ENCODE results near the gene LRP5. TPM values are rescaled to one million over a fixed set of nuclear protein-coding genes. Genes with fewer than 3 reads are reported as not detected.
A peak's percentile ranks its signal among the peaks of the same experiment; 100 is the strongest.

LRP5 gene
- total RNA-seq, 2 donors from 2014 or later = 6.8 to 9.3 TPM

GRCh38 chr11:68321293-68322051 lies 9.1 kb downstream of the LRP5 start:
- Mint-ChIP-seq H3K27me3 (ENCODE audit: low read depth) (no peaks in the 10 kb centered on the region), H3K9me3 (no peaks in the 10 kb centered on the region), H3K4me3 (no peak overlapping the region), H3K4me1 (ENCODE audit: low read depth) (no peaks in the 10 kb centered on the region), H3K36me3 (ENCODE audit: insufficient read depth in 2 of 2) (no peaks in the 10 kb centered on the region), H3K27ac (no peak overlapping the region)
- DNase-seq (no peak), ATAC-seq (replicated peaks in 1 of 2) (no peak)

- ATAC-seq (replicated peaks in 1 of 2) (no peak), DNase-seq (no peak)
- no peak overlapping the region for H3K4me3 Mint-ChIP-seq
- no peaks in the 10 kb centered on the region for H3K27me3 Mint-ChIP-seq (ENCODE audit: low read depth)
- no peak overlapping the region for H3K27ac Mint-ChIP-seq
- no peaks in the 10 kb centered on the region for H3K9me3 Mint-ChIP-seq
- no peaks in the 10 kb centered on the region for H3K36me3 Mint-ChIP-seq (ENCODE audit: insufficient read depth in 2 of 2)
- no peaks in the 10 kb centered on the region for H3K4me1 Mint-ChIP-seq (ENCODE audit: low read depth)
These were observed 9.7 kb downstream of the LRP5 start for GRCh38 chr11:68322052-68322430.

- H3K36me3 Mint-ChIP-seq (ENCODE audit: insufficient read depth in 2 of 2) = no peaks in the 10 kb centered on the region
- peaks cover 19% of the 10 kb centered on the region for H3K4me1 Mint-ChIP-seq (ENCODE audit: low read depth)
- H3K27me3 Mint-ChIP-seq (ENCODE audit: low read depth) = no peaks in the 10 kb centered on the region
- DNase-seq = no peak
- H3K27ac Mint-ChIP-seq = no peak overlapping the region
- no peak for ATAC-seq (replicated peaks in 1 of 2)
- no peak overlapping the region for H3K4me3 Mint-ChIP-seq
- H3K9me3 Mint-ChIP-seq = no peaks in the 10 kb centered on the region
These were observed 11.8 kb downstream of the LRP5 start for GRCh38 chr11:68324241-68324640.

DNA sequence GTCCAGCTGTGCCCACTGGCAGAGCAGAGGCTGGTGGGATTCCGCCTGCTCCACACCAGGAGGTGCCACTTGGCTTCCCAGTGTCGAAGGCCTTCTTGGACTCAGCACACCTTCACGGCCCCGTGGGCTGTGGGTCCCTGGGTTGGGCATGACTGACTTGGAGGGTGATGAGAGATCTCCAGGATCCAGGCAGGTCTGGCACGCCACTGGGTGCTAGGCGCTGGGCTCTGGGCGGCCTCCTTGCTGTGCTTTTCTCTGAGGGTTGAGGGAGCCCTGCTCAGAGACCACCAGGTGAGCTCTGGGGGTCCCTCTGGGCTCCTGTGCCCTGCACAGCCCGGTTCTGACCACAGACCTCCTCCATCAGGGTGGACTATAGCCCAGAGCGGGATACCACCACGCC lies 12.3 kb downstream of the LRP5 start:
- DNase-seq (no peak), ATAC-seq (replicated peaks in 1 of 2) (no peak)
- H3K36me3 Mint-ChIP-seq (ENCODE audit: insufficient read depth in 2 of 2) = no peaks in the 10 kb centered on the region
- peaks cover 23% of the 10 kb centered on the region for H3K4me1 Mint-ChIP-seq (ENCODE audit: low read depth)
- no peak overlapping the region for H3K4me3 Mint-ChIP-seq
- no peaks in the 10 kb centered on the region for H3K27me3 Mint-ChIP-seq (ENCODE audit: low read depth)
- no peak overlapping the region for H3K27ac Mint-ChIP-seq
- no peaks in the 10 kb centered on the region for H3K9me3 Mint-ChIP-seq

GRCh38 chr11:68325183-68325906 lies 13.0 kb downstream of the LRP5 start:
- H3K4me1 Mint-ChIP-seq (ENCODE audit: low read depth) = peaks cover 29% of the 10 kb centered on the region
- no peaks in the 10 kb centered on the region for H3K27me3 Mint-ChIP-seq (ENCODE audit: low read depth)
- DNase-seq (no peak), ATAC-seq (replicated peaks in 1 of 2) (no peak)
- no peak overlapping the region for H3K27ac Mint-ChIP-seq
- H3K4me3 Mint-ChIP-seq = no peak overlapping the region
- H3K9me3 Mint-ChIP-seq = no peaks in the 10 kb centered on the region
- H3K36me3 Mint-ChIP-seq (ENCODE audit: insufficient read depth in 2 of 2) = no peaks in the 10 kb centered on the region

DNA sequence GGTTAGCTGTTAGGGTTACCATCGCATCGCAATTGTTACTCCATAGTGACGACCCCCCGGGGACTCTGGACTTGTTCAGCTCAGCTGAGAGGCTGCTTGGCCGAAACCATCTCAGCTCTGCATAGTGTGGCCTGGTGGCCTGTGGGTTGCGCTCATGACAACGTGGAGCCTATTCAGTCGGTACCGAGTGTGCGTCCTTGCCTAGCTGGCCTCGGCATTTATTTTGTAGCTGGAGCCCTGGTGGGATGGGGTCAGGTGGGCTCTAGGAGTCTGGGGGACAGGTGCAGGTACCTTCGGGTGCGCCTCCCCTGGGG lies 13.5 kb downstream of the LRP5 start:
- no peaks in the 10 kb centered on the region for H3K27me3 Mint-ChIP-seq (ENCODE audit: low read depth)
- H3K27ac Mint-ChIP-seq = no peak overlapping the region
- no peak overlapping the region for H3K4me3 Mint-ChIP-seq
- H3K9me3 Mint-ChIP-seq = no peaks in the 10 kb centered on the region
- ATAC-seq (replicated peaks in 1 of 2) (no peak), DNase-seq (no peak)
- peaks cover 34% of the 10 kb centered on the region for H3K4me1 Mint-ChIP-seq (ENCODE audit: low read depth)
- H3K36me3 Mint-ChIP-seq (ENCODE audit: insufficient read depth in 2 of 2) = no peaks in the 10 kb centered on the region

DNA sequence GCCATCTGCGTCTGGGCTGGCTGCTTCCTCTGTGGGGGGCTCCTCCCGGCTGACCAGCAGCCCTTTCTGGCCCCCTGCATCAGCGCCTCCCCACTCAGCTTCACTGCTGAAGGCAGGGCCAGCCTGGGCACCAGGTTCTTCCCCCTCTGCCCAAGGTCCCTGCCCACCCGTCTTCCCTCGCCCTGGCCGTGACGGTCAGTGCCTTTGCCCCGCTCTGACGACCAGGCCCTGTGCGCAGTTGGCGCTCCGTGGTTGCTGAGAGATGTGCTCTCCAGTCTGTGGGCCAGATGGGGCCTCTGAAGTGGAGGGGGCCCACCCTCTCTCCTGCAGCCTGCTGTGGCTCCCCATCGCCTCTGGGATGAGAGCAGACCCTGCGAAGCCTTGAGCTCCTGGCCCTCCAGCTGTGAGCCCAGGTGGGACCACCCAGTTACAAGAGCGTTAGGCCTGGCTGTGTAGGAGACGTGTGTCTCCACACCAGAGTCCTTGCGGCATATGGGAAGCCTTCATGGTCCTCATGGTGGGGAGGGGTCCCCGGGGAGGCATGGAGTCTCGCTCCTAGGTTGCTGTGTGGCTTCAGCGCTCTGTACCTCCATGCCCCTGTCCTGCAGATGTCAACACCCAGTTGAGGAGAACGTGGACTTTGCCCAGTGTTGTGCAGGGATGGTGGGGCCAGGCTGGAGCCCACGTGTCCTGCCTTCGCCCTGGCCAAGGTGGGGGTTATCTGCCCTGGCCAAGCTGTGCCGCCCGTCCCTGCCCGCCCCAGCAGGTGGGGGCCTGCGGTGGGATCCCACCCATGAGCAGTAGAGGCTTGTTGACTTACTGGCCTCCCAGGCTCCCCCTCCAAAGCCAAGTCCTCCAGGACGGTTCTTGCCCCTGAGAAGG lies 14.2 kb downstream of the LRP5 start:
- H3K9me3 Mint-ChIP-seq = no peaks in the 10 kb centered on the region
- H3K4me1 Mint-ChIP-seq (ENCODE audit: low read depth) = peaks cover 42% of the 10 kb centered on the region
- H3K36me3 Mint-ChIP-seq (ENCODE audit: insufficient read depth in 2 of 2) = no peaks in the 10 kb centered on the region
- DNase-seq (no peak), ATAC-seq (replicated peaks in 1 of 2) (no peak)
- H3K27me3 Mint-ChIP-seq (ENCODE audit: low read depth) = no peaks in the 10 kb centered on the region
- H3K27ac Mint-ChIP-seq = no peak overlapping the region
- H3K4me3 Mint-ChIP-seq = no peak overlapping the region

- H3K4me3 Mint-ChIP-seq = peak overlapping the region; percentile 10 to 20
- no peaks in the 10 kb centered on the region for H3K9me3 Mint-ChIP-seq
- ATAC-seq (replicated peaks in 1 of 2) (no peak), DNase-seq (no peak)
- peaks cover 54% of the 10 kb centered on the region for H3K4me1 Mint-ChIP-seq (ENCODE audit: low read depth)
- H3K36me3 Mint-ChIP-seq (ENCODE audit: insufficient read depth in 2 of 2) = no peaks in the 10 kb centered on the region
- no peak overlapping the region for H3K27ac Mint-ChIP-seq
- no peaks in the 10 kb centered on the region for H3K27me3 Mint-ChIP-seq (ENCODE audit: low read depth)
These were observed 15.4 kb downstream of the LRP5 start for GRCh38 chr11:68327586-68328370.

DNA sequence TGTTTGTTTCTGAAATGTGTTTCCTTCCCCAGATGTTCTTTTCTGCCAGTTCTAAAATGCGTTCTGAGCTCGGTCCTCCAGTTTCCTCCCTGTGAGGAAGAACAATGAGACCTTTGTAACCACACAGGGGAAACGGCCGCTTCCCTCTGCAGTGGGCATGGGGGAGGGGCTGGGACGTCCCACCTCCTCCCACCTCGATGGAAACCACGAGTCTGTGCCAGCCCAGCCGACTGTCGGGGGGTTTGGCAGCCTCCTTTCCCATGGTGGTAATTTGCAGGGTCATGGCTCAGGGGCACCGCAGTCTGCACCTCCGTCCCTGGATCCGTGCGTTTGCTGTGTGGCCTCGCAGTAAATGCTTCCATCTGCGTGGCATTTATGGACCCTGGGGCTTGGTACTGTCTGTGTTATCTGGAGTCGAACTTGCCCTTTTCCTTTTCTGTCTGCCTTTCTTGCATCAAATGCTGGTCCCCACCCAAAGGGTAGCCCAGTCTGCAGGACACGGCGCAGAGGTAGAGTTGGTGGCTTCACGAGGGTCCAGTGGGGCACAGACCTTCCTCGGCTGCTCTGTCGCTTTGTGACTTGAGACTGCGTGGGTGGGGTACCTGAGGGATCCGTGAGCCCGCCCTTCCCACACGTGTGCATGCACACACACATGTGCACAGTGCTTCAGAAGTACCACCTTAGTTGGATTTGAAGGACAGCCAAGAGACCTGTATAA lies 16.1 kb downstream of the LRP5 start:
- DNase-seq (no peak), ATAC-seq (replicated peaks in 1 of 2) (peak in 1 of 2 donors; percentile 29)
- Mint-ChIP-seq H3K4me3 (peak overlapping the region in 1 of 2 donors; percentile 57), H3K36me3 (ENCODE audit: insufficient read depth in 2 of 2) (no peaks in the 10 kb centered on the region), H3K4me1 (ENCODE audit: low read depth) (peaks cover 60% of the 10 kb centered on the region), H3K27me3 (ENCODE audit: low read depth) (no peaks in the 10 kb centered on the region), H3K27ac (no peak overlapping the region), H3K9me3 (no peaks in the 10 kb centered on the region)

DNA sequence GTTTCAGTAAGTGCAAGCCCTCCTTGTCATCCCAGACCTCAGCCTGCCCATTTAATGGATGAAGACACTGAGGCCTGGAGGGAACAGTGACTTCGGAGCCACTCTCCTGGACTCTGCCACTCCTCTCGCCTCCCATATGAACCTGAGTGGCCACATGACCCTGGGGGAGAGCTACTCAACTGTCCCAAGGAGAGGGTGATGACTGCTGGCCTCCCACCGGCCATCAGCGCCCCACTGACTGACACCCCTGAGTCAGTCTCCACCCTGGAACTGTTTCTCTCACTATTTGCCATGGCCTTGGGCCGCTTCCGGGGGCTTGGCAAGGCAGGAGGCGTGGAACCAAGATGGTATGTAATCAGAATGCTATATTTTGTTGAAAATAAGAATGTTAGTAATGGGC lies 17.1 kb downstream of the LRP5 start:
- DNase-seq (no peak), ATAC-seq (replicated peaks in 1 of 2) (no peak)
- peaks cover 60% of the 10 kb centered on the region for H3K4me1 Mint-ChIP-seq (ENCODE audit: low read depth)
- no peak overlapping the region for H3K27ac Mint-ChIP-seq
- H3K27me3 Mint-ChIP-seq (ENCODE audit: low read depth) = no peaks in the 10 kb centered on the region
- H3K4me3 Mint-ChIP-seq = no peak overlapping the region
- H3K9me3 Mint-ChIP-seq = no peaks in the 10 kb centered on the region
- no peaks in the 10 kb centered on the region for H3K36me3 Mint-ChIP-seq (ENCODE audit: insufficient read depth in 2 of 2)

DNA sequence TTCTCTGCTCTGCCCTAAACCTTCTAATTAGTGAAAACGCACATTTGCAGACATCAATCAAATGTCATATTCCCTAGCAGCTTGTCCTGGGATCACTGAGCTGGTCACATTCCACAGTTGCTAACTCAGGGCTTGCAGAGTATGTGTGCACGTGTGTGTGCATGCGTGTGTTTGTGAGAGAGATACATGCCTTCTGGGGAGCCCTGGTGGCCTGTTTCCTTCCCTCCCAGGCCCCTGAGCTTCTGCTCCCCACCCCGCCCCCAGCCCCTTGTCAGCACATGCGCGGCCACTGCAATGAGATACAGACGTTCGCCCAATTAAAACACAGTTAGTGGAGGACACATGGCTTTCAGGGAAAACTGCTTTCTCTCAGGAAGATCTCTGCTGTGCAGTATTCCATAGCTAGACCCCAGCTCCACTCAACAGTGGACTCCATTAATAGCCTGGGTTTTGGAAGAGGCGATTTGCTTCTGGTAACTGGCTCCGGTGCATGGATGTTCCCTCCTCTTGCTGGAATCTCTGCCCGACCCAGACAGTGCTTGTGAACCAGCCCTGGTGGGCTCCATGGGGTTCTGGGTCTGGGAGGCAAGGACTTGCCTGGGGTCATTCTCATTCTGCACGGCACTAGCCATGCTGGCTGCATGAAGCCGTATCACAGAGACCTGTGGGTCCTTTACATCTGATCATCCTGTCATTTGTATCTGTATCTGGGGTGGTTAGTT lies 17.7 kb downstream of the LRP5 start:
- Mint-ChIP-seq H3K36me3 (ENCODE audit: insufficient read depth in 2 of 2) (no peaks in the 10 kb centered on the region), H3K27me3 (ENCODE audit: low read depth) (no peaks in the 10 kb centered on the region), H3K9me3 (no peaks in the 10 kb centered on the region), H3K27ac (no peak overlapping the region), H3K4me3 (no peak overlapping the region), H3K4me1 (ENCODE audit: low read depth) (peaks cover 60% of the 10 kb centered on the region)
- ATAC-seq (replicated peaks in 1 of 2) = no peak
- DNase-seq = no peak

All from activated T-cell treated with anti-CD3 and anti-CD28 coated beads, Interleukin-2, amount 50 U/mL, for 72 hours (primary cell).